Measurements from ENCODE around the gene NAP1L4. TPM values are rescaled to one million over a fixed set of nuclear protein-coding genes. Genes with fewer than 3 reads are reported as not detected.

NAP1L4 gene
- total RNA-seq, 1 donor from 2014 or later, result 284 TPM

DNA sequence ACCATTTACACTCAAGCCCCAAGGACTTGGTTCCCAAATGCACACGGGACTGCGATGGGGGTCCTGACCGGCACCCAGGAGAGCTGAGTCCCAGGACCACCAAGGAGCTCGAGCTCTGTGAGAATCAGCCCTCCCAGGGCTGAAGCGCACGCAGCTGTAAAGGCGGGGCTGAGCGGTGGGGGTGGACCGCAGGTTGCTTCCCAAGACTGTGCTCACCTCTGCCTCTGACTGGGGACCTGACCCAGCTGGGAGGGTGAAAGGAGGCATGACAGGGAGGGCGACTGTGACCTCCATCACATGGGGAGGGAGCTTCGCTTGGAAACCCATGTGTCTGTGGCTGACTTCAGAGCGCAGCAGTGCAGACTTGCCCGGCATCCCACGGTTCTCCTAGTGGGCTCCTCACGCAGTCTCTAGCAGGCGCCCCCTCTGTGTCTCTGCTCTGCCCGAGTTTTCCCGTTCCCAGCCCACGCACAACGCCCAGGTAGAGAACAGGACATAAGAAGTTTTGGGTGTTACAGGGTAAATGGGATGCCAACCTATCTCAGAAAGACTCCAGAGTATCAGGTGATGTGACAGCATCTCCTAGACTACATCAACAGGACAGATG lies 15.4 kb upstream of the NAP1L4 start:
- H3K4me3 Mint-ChIP-seq, result no peak overlapping the region

DNA sequence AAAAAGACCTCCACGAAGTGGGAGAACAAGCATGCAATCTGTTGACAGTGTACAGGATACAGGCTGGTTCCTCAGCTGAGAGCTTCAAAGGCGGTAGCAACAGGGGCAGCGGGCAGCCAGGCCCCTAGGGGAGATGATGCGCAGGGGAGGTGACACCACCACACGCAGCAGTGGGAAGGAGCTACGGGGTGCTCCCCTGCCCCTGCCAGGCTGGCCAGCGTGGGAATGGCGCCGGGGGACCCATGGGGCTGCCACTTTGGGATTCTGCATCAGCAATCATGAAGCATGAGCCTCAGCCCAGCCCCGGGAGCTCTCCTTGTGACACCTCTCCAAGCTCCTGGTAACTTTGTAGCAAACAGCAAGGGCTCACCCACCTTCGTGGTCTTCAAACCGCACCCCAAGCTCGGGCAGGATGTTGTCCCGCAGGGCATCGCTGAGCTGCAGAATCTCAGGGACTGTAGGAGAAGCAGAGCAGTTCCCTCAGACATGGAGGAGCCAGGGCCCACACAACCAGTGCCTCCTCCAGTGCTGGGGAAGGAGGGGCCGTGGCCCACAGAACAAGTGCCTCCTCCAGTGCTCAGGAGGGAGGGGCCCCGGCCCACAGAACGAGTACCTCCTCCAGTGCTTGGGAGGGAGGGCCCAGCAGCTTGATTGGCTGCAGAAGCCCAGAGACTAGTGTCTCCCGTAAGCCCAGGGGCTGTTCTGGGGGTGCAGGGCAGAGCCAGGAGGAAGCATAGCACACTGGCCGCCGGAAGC lies 14.6 kb upstream of the NAP1L4 start:
- no peak for DNase-seq (ENCODE audit: low spot score)
- H3K4me1 Mint-ChIP-seq (ENCODE audit: low read depth), result peaks cover 22% of the 10 kb centered on the region
- no peak overlapping the region for H3K27ac Mint-ChIP-seq
- H3K36me3 Mint-ChIP-seq (ENCODE audit: low read depth), result peaks cover 45% of the 10 kb centered on the region
- no peaks in the 10 kb centered on the region for H3K9me3 Mint-ChIP-seq
- intact Hi-C loops (cut with micrococcal nuclease), result no loop called here
- no peaks in the 10 kb centered on the region for H3K27me3 Mint-ChIP-seq (ENCODE audit: insufficient read depth)
- H3K4me3 Mint-ChIP-seq, result no peak overlapping the region

More for the DNA sequence above, 15.4 kb upstream of the NAP1L4 start:
- H3K9me3 Mint-ChIP-seq, result no peaks in the 10 kb centered on the region
- intact Hi-C loops (cut with micrococcal nuclease), result no loop called here
- H3K27me3 Mint-ChIP-seq (ENCODE audit: insufficient read depth), result no peaks in the 10 kb centered on the region
- peaks cover 42% of the 10 kb centered on the region for H3K36me3 Mint-ChIP-seq (ENCODE audit: low read depth)
- no peak for DNase-seq (ENCODE audit: low spot score)
- H3K4me1 Mint-ChIP-seq (ENCODE audit: low read depth), result peaks cover 24% of the 10 kb centered on the region
- H3K27ac Mint-ChIP-seq, result no peak overlapping the region

DNA sequence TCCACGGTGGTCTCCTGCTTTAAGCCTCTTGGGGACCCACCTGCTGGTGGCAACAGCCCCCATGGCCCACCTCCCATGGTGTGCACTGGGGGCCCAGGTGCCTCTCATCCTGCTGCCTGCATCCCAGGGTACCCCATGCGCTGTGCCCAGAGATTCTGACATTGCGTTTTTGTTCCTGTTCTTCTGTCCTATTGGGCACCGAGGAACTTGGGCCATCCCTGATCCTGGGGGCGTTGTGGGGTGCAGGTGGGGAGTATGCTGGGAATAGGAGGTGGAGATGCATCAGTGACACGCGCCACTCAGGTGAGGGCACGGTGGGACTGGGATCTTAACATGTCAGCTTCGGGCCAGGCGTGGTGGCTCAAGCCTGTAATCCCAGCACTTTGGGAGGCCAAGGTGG lies 12.4 kb upstream of the NAP1L4 start:
- Mint-ChIP-seq H3K4me3 (no peak overlapping the region), H3K27me3 (ENCODE audit: insufficient read depth) (no peaks in the 10 kb centered on the region), H3K36me3 (ENCODE audit: low read depth) (peaks cover 47% of the 10 kb centered on the region), H3K4me1 (ENCODE audit: low read depth) (peaks cover 7% of the 10 kb centered on the region), H3K27ac (no peak overlapping the region), H3K9me3 (no peaks in the 10 kb centered on the region)
- intact Hi-C loops (cut with micrococcal nuclease), result no loop called here
- no peak for DNase-seq (ENCODE audit: low spot score)

DNA sequence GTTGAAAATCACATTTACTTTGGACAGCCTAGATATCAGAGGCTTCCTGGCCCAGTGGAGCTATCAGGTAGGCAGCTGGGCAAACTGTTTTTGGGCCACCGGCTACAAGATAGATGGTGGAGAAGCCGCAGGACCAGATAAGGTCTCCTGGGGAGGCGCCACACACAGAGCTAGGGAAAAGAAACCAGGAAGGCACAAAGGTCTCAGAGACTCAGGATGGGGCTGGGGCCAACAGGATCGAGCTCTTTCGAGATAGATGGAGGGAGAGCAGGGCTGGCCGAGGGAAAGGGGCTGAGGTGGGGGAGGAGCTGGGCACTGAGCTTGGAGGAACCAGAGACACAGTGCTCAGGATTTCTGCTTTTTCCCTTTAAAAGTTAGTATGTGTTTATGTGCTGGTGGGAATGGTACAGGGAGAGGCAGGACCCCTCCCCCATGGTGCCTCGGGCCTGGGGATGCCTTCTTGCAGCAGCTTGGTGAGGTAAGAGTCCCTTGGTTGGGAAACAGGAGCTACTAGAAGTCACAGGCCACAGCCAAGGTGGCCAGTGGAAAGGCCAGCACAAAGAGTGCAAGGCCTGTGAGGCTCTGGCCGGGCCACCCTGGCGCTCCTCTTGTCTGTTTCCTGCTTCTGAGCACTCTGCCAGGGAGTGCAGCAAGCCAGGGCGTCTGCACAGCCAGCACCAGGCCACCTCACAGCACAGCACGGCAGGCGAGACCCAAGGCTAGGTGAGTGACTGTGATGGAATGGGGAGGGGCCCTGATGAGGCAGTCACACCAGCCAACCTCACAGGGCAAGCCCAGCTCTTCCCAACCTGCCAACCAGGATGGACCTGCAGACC lies 11.5 kb upstream of the NAP1L4 start:
- intact Hi-C loops (cut with micrococcal nuclease), result no loop called here
- no peak overlapping the region for H3K4me3 Mint-ChIP-seq
- H3K27me3 Mint-ChIP-seq (ENCODE audit: insufficient read depth), result no peaks in the 10 kb centered on the region
- H3K4me1 Mint-ChIP-seq (ENCODE audit: low read depth), result no peaks in the 10 kb centered on the region
- H3K9me3 Mint-ChIP-seq, result no peaks in the 10 kb centered on the region
- no peak for DNase-seq (ENCODE audit: low spot score)
- H3K27ac Mint-ChIP-seq, result no peak overlapping the region
- H3K36me3 Mint-ChIP-seq (ENCODE audit: low read depth), result peaks cover 43% of the 10 kb centered on the region

DNA sequence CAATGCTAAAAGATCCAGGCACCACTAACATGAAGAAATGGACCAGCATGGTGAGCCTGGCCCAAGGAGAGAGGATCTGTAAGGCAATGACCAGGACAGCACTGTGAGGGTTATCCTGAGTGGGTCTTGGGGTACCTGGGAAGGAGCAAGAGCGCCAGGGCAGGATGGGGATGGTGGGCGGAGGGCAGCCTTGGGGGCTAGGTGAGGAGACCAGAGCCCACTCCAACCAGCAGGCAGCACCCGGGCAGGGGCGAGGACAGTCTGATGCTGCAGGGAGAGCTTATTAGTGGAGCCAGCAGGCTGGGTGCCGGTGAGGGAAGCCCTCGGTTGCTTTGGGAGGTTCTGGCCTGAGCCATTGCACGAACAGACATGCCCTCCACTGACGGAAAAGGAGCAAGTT lies 10.7 kb upstream of the NAP1L4 start:
- Mint-ChIP-seq H3K27ac (no peak overlapping the region), H3K36me3 (ENCODE audit: low read depth) (peaks cover 43% of the 10 kb centered on the region), H3K4me3 (no peak overlapping the region), H3K27me3 (ENCODE audit: insufficient read depth) (no peaks in the 10 kb centered on the region), H3K4me1 (ENCODE audit: low read depth) (no peaks in the 10 kb centered on the region), H3K9me3 (no peaks in the 10 kb centered on the region)
- intact Hi-C loops (cut with micrococcal nuclease), result no loop called here
- DNase-seq (ENCODE audit: low spot score), result no peak

DNA sequence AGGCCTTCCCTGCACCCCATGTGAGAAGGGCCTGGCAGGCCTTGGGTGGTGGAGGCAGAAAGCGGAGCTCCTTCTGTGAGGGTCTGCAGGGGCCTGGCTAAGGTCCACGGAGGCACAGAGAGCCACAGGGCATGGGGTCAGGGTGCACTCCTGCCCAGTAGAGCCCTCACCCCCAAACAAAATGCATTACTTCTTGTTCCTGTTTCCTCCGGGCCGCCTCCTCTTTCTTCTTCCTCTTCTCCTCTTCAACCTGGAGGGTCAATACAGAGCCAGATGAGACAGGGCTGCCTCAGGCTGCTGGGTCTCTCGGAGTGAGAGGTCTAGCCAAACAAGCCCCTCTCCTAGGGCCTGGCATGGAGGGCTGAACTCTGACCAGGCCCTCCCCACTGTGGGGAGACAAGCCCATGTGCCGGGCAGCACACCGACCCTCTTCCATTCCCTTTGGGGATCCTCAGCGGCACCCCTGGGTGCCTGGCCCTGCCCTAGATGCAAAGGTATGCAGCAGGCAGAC lies 10.3 kb upstream of the NAP1L4 start:
- peaks cover 43% of the 10 kb centered on the region for H3K36me3 Mint-ChIP-seq (ENCODE audit: low read depth)
- intact Hi-C loops (cut with micrococcal nuclease), result no loop called here
- H3K9me3 Mint-ChIP-seq, result no peaks in the 10 kb centered on the region

DNA sequence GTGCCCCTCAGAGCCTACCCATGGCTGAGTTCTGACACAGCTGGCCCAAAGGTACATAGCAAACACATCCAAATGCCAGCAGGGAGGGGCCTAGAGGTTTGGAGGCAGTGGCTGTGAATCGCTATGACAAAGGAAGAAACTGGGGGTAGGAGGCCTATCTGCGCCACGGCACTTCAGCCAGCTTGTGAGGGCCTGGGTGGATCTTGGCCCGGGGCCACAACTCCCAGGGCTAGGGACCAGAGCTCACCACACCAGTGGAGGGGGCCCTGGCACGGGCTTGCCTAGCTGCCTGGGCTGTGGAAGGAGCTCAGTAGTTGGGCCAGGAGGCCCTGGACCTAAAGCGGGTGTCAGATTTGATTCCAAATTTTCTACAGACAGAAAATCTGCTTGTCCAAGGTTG lies 9.4 kb upstream of the NAP1L4 start:
- Mint-ChIP-seq H3K4me3 (no peak overlapping the region), H3K27me3 (ENCODE audit: insufficient read depth) (no peaks in the 10 kb centered on the region), H3K4me1 (ENCODE audit: low read depth) (no peaks in the 10 kb centered on the region), H3K27ac (no peak overlapping the region), H3K36me3 (ENCODE audit: low read depth) (peaks cover 43% of the 10 kb centered on the region), H3K9me3 (no peaks in the 10 kb centered on the region)
- intact Hi-C loops (cut with micrococcal nuclease), result no loop called here
- no peak for DNase-seq (ENCODE audit: low spot score)

More for the DNA sequence above, 10.3 kb upstream of the NAP1L4 start:
- Mint-ChIP-seq H3K27ac (no peak overlapping the region), H3K4me1 (ENCODE audit: low read depth) (no peaks in the 10 kb centered on the region), H3K27me3 (ENCODE audit: insufficient read depth) (no peaks in the 10 kb centered on the region), H3K4me3 (no peak overlapping the region)
- no peak for DNase-seq (ENCODE audit: low spot score)

DNA sequence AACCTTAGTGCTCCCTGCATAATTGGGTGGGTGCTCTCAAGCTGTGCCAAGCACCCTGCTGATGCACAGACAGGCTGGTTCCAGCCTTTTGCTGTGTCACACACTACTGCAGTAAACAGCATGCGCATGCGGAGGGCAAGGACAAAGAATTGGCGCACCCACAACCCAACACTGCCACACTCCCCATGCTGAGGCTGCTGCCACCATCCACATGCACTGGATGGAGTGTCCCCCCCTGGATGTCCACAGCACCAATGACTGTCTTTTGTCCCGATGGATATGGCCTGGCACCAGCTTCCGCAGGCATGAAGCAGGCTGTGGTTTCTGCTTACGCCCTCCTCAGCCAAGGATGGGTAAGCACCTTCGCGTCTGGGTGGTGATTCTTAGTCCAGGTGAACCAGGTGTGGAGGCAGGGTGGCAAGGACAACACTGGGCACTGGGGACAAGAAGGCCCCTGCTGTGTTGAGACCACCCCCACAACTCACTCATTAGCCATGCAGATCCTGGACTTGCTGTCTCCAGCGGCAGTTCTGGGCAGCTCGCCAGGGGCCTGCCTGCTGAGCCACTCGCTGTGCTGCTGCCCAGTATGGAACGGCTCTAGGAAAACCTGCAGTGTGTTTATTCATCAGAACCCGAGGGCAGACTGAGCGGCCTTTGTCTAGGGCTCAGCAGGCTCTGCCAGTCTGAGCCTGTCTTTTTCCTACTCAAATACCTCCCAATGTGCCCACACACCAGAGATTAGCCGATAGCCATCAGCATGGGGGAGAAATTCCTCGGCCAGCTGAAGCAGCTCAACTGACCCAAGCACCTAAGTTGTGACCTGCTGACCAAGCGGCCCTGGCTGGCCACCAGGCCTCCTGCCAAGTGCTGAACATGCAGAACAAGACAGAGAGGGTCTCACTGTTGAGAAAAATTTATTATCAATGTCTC lies 8.2 kb upstream of the NAP1L4 start:
- H3K36me3 Mint-ChIP-seq (ENCODE audit: low read depth), result peaks cover 37% of the 10 kb centered on the region
- no peaks in the 10 kb centered on the region for H3K27me3 Mint-ChIP-seq (ENCODE audit: insufficient read depth)
- DNase-seq (ENCODE audit: low spot score), result no peak
- H3K4me1 Mint-ChIP-seq (ENCODE audit: low read depth), result no peaks in the 10 kb centered on the region
- H3K9me3 Mint-ChIP-seq, result no peaks in the 10 kb centered on the region
- intact Hi-C loops (cut with micrococcal nuclease), result no loop called here
- H3K4me3 Mint-ChIP-seq, result no peak overlapping the region
- no peak overlapping the region for H3K27ac Mint-ChIP-seq

DNA sequence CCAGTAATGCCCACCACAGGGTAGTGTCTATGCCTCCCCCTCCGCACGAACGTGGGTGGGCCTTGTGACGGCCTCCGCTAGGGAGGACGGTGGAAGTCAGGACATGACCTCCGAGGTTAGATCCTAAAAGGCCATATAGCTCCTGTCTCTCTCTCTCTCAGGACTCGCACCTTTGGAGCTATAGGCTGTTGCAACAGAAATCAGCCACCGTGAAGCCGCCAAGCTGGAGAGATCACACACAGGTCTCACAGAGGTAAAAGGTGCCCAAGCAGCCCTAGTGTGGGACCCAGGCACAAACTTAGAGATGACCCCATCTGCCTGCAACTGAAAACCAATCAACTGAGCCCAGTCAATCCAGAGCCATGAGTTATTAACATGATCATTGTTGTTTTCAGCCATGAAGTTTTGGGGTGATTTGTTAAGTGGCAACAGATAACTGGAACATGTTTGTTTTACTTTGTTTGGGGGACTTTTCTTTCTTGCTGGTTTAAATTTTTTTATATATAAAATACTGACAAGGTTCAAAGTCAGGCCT lies 7.4 kb upstream of the NAP1L4 start:
- Mint-ChIP-seq H3K36me3 (ENCODE audit: low read depth) (peaks cover 33% of the 10 kb centered on the region), H3K4me3 (no peak overlapping the region), H3K9me3 (no peaks in the 10 kb centered on the region), H3K4me1 (ENCODE audit: low read depth) (no peaks in the 10 kb centered on the region), H3K27me3 (ENCODE audit: insufficient read depth) (no peaks in the 10 kb centered on the region), H3K27ac (no peak overlapping the region)
- intact Hi-C loops (cut with micrococcal nuclease), result loop anchor here (10.0 kb wide), 1 partner anchor 1145 kb away; the partner anchor contains the start of gene LSP1
- no peak for DNase-seq (ENCODE audit: low spot score)

DNA sequence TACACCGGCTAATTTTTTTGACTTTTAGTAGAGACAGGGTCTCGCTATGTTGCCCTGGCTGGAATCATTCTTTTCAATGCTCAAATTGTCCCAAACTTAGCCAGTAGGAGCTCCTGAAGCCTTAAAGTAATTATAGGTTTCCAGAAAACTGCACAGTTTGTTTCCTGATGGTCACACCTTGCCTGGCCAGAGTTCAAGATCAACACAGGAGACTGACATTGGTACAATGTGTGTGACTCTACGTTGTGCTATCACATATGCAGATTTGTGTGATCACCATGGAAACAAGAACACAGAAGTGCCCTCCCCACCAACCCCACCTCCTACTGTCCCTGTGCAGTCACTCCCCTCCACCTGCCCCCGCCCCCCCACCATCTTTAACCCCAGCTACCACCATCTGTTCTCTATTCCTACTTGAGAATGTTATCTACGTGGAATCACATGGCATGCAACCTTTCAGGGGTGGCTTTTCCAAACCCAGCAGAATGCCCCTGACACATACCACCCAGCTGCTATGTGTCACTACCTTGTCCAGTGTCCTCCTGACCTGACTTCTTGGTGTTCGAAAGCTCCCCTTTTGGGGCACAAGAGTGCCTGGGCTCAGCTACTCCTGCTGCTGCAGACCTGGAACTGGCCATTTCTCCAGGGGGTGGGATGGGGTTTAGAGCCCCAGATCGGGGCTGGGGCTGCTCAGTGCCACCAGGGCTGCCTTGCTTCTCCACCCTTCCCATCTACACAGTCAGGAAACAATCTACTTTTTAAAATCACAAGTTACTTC lies 6.1 kb upstream of the NAP1L4 start:
- DNase-seq (ENCODE audit: low spot score), result no peak
- H3K4me3 Mint-ChIP-seq, result no peak overlapping the region
- H3K27me3 Mint-ChIP-seq (ENCODE audit: insufficient read depth), result no peaks in the 10 kb centered on the region
- intact Hi-C loops (cut with micrococcal nuclease), result loop anchor here (10.0 kb wide), 1 partner anchor 1143 kb away; the partner anchor contains the start of gene LSP1
- H3K9me3 Mint-ChIP-seq, result no peaks in the 10 kb centered on the region
- H3K4me1 Mint-ChIP-seq (ENCODE audit: low read depth), result no peaks in the 10 kb centered on the region
- H3K36me3 Mint-ChIP-seq (ENCODE audit: low read depth), result peaks cover 26% of the 10 kb centered on the region
- no peak overlapping the region for H3K27ac Mint-ChIP-seq

DNA sequence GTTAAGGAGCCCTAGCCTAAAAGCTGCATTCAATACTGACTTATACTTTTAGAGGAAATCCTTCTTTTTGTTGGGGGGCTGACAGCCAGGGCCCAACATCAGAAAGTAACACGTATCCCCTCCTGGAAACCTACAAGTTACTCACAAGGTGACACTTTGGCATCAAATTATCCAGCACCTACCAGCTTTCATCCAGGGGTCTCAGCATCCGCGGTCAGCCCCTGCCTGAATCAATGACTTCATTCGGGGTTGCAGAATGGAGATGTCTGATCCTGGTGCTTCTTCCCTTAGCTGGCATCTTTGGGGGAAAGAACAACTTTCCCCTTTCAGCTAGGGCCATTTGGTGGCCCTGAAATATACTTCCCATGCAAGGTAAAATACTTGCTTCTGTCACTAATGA lies 5.3 kb upstream of the NAP1L4 start:
- H3K27ac Mint-ChIP-seq, result no peak overlapping the region
- no peaks in the 10 kb centered on the region for H3K9me3 Mint-ChIP-seq
- intact Hi-C loops (cut with micrococcal nuclease), result loop anchor here (10.0 kb wide), 1 partner anchor 1143 kb away; the partner anchor contains the start of gene LSP1
- H3K27me3 Mint-ChIP-seq (ENCODE audit: insufficient read depth), result no peaks in the 10 kb centered on the region
- no peaks in the 10 kb centered on the region for H3K4me1 Mint-ChIP-seq (ENCODE audit: low read depth)
- H3K4me3 Mint-ChIP-seq, result no peak overlapping the region
- DNase-seq (ENCODE audit: low spot score), result no peak
- peaks cover 19% of the 10 kb centered on the region for H3K36me3 Mint-ChIP-seq (ENCODE audit: low read depth)

Measured in activated T-helper 1 cell treated with anti-CD3 and anti-CD28 coated beads, Interleukin-12 subunit alpha, Interleukin-12 subunit beta, Interleukin-2, Interleukin-4 antibody, amounts not matched to agents 30 ng/mL and 10 ng/mL and 1 ng/mL, durations not matched to agents 14 hours and 24 hours and 36 hours (primary cell).